GM23338 (cell line): Measurements from ENCODE around the gene HCN1. TPM values are rescaled to one million over a fixed set of nuclear protein-coding genes. Genes with fewer than 3 reads are reported as not detected.

Experiments
- ATAC-seq: fragments of 200-7000 bp; cut with Tn5 transposase; 3 replicates; pipeline ENCODE4 v1.9.1; 2020
- DNase-seq: peaks from one replicate; pipeline ENCODE4 v3.0.0-alpha.2; 2015; ENCODE audit warnings: low spot score
- H2AFZ ChIP-seq: fragments of 200-600 bp; sonication (generic); 2 replicates; pipeline ENCODE4 v1.8.0; 2016; ENCODE audit warnings: antibody characterized with exemption, mild to moderate bottlenecking, moderate library complexity
- H3F3A ChIP-seq: fragments of 200-600 bp; sonication (generic); replicated peaks from 2 replicates; pipeline ENCODE4 v1.8.0; 2017; ENCODE audit warnings: antibody characterized with exemption, mixed run types, low read depth
- H3K27ac ChIP-seq: fragments of 200-600 bp; sonication (generic); 2 replicates; pipeline ENCODE4 v1.6.1; 2016; ENCODE audit warnings: low read depth
- H3K27me3 ChIP-seq: fragments of 200-600 bp; sonication (generic); 2 replicates; pipeline ENCODE4 v1.8.0; 2016; ENCODE audit warnings: mild to moderate bottlenecking, mixed run types, moderate library complexity; ENCODE audit not compliant: insufficient read depth
- H3K36me3 ChIP-seq: fragments of 200-600 bp; sonication (generic); 2 replicates; pipeline ENCODE4 v1.8.0; 2016; ENCODE audit warnings: mild to moderate bottlenecking; ENCODE audit not compliant: insufficient read depth
- H3K4me1 ChIP-seq: fragments of 200-600 bp; sonication (generic); 2 replicates; pipeline ENCODE4 v1.8.0; 2016; ENCODE audit warnings: mild to moderate bottlenecking, moderate library complexity; ENCODE audit not compliant: insufficient read depth
- H3K4me2 ChIP-seq: fragments of 200-600 bp; sonication (generic); 2 replicates; pipeline ENCODE4 v1.7.1; 2017; ENCODE audit warnings: mixed run types
- H3K4me3 ChIP-seq: fragments of 200-600 bp; sonication (generic); 2 replicates; pipeline ENCODE4 v1.6.1; 2016; ENCODE audit warnings: mixed run types
- H3K79me2 ChIP-seq: fragments of 200-600 bp; sonication (generic); replicated peaks from 2 replicates; pipeline ENCODE4 v1.8.0; 2017; ENCODE audit warnings: mild to moderate bottlenecking; ENCODE audit not compliant: insufficient read depth
- H3K9me2 ChIP-seq: fragments of 200-600 bp; sonication (generic); 2 replicates; pipeline ENCODE4 v1.8.0; 2017; ENCODE audit not compliant: insufficient read depth
- H4K20me1 ChIP-seq: fragments of 200-600 bp; sonication (generic); replicated peaks from 2 replicates; pipeline ENCODE4 v1.8.0; 2017; ENCODE audit warnings: mild to moderate bottlenecking; ENCODE audit not compliant: insufficient read depth
- H3K27ac Mint-ChIP-seq: 2 replicates; pipeline ENCODE4 v1.8.0; 2020; ENCODE audit warnings: inconsistent platforms, mild to moderate bottlenecking, moderate library complexity, mixed read lengths
- H3K27me3 Mint-ChIP-seq: 3 replicates; pipeline ENCODE4 v1.8.0; 2022; ENCODE audit warnings: low read depth, mild to moderate bottlenecking, moderate library complexity, mixed read lengths, inconsistent platforms; ENCODE audit not compliant: insufficient read depth, poor library complexity
- H3K36me3 Mint-ChIP-seq: 3 replicates; pipeline ENCODE4 v1.8.0; 2021; ENCODE audit warnings: low read depth, mild to moderate bottlenecking, inconsistent platforms, moderate library complexity, mixed read lengths
- H3K4me1 Mint-ChIP-seq: 3 replicates; pipeline ENCODE4 v1.8.0; 2020; ENCODE audit warnings: mild to moderate bottlenecking, inconsistent platforms, mixed read lengths
- H3K4me3 Mint-ChIP-seq: 3 replicates; pipeline ENCODE4 v1.8.0; 2021; ENCODE audit warnings: moderate library complexity, mild to moderate bottlenecking, inconsistent platforms, mixed read lengths
- H3K9me3 Mint-ChIP-seq: 3 replicates; pipeline ENCODE4 v1.8.0; 2020; ENCODE audit warnings: moderate library complexity, mild to moderate bottlenecking, inconsistent platforms, mixed read lengths
- CREB1 ChIP-seq: fragments of 250-450 bp; sonication (Bioruptor Pico); IDR thresholded peaks from 2 replicates; pipeline ENCODE4 v1.5.0; 2020; ENCODE audit warnings: low read depth, mild to moderate bottlenecking, moderate library complexity
- CTCF ChIP-seq, 2 experiments: fragments of 200-600 bp in 1 of 2; sonication (generic) in 1 of 2; conservative IDR thresholded peaks; 2 replicates each; pipeline versions ENCODE4 v1.5.1 to v1.6.1; 2016 to 2017; ENCODE audit warnings: antibody characterized with exemption in 2 of 2, low read depth in 2 of 2, mild to moderate bottlenecking in 2 of 2, moderate library complexity in 1 of 2
- ETS1 ChIP-seq: IDR thresholded peaks from 2 replicates; pipeline ENCODE4 v1.6.1; 2016; ENCODE audit warnings: antibody characterized with exemption
- EZH2phosphoT487 ChIP-seq: fragments of 200-600 bp; sonication (generic); IDR thresholded peaks from one replicate; pipeline ENCODE4 v1.8.1; 2018; ENCODE audit warnings: antibody characterized with exemption; ENCODE audit not compliant: unreplicated experiment
- JUNB ChIP-seq: IDR thresholded peaks from one replicate; pipeline ENCODE4 v1.6.1; 2016; ENCODE audit warnings: antibody characterized with exemption; ENCODE audit not compliant: unreplicated experiment
- NANOG ChIP-seq: IDR thresholded peaks from 2 replicates; pipeline ENCODE4 v1.6.1; 2016; ENCODE audit warnings: antibody characterized with exemption, borderline replicate concordance
- POLR2AphosphoS5 ChIP-seq: IDR thresholded peaks from 2 replicates; pipeline ENCODE4 v1.6.1; 2016; ENCODE audit warnings: antibody characterized with exemption, low read depth
- REST ChIP-seq: IDR thresholded peaks from one replicate; pipeline ENCODE4 v1.6.1; 2018; ENCODE audit warnings: antibody characterized with exemption; ENCODE audit not compliant: unreplicated experiment
- STAT1 ChIP-seq: IDR thresholded peaks from one replicate; pipeline ENCODE4 v1.6.1; 2016; ENCODE audit warnings: antibody characterized with exemption; ENCODE audit not compliant: unreplicated experiment
- ZNF114 ChIP-seq: fragments of 250-450 bp; sonication (Bioruptor Pico); IDR thresholded peaks from 2 replicates; pipeline ENCODE4 v1.5.0; 2020; ENCODE audit warnings: mild to moderate bottlenecking, moderate library complexity
- ZNF331 ChIP-seq: fragments of 250-450 bp; sonication (Bioruptor Pico); IDR thresholded peaks from 2 replicates; pipeline ENCODE4 v1.5.0; 2020; ENCODE audit warnings: low read depth, mild to moderate bottlenecking, moderate library complexity
- polyA plus RNA-seq: library from polyadenylated mRNA; unstranded; fragments of >200 nt; fragmentation: Nextera tagmentation; extraction: Ambion mirVana; gene quantifications from 2 replicates; pipeline ENCODE4 v1.2.1, GENCODE V29; 2016
- total RNA-seq: library from RNA; depleted of rRNA; stranded (reverse); fragments of >200 nt; shearing (Covaris generic); gene quantifications from 2 replicates; pipeline ENCODE4 v1.2.3, GENCODE V29; 2014

HCN1 gene
- total and polyA plus RNA-seq, 2 experiments from 2014 or later: 2.8 to 6.9 TPM

- TF ChIP-seq CTCF (conservative IDR thresholded peaks at IDR 0.05; ENCODE audit: low read depth in 2 of 2): no peak
- no peak for TF ChIP-seq ETS1
- no peak for TF ChIP-seq ZNF331
- TF ChIP-seq EZH2phosphoT487: no peak
- TF ChIP-seq NANOG: no peak
- TF ChIP-seq CREB1 (CRISPR knock-in tag): no peak
- no peak for TF ChIP-seq REST
- TF ChIP-seq ZNF114 (CRISPR knock-in tag): no peak
Measured at GRCh38 chr5:45691656-45692055, 4.5 kb downstream of the HCN1 start (continued).

GRCh38 chr5:45687701-45688100, 8.5 kb downstream of the HCN1 start:
- H3K4me3 ChIP-seq: no peak overlapping the region
- H3K27me3 ChIP-seq: no peaks in the 10 kb centered on the region
- H3K4me1 Mint-ChIP-seq: peaks cover 4% of the 10 kb centered on the region; the same call in 2 of the 3 replicates
- peaks cover 4% of the 10 kb centered on the region; the same call in 1 of the 2 replicates for H3K79me2 ChIP-seq
- no peaks in the 10 kb centered on the region for H4K20me1 ChIP-seq
- no peak overlapping the region for H2AFZ ChIP-seq
- no peak overlapping the region for H3K4me2 ChIP-seq
- H3K36me3 Mint-ChIP-seq: no peaks in the 10 kb centered on the region
- H3K9me3 Mint-ChIP-seq: no peaks in the 10 kb centered on the region
- no peaks in the 10 kb centered on the region for H3K9me2 ChIP-seq
- H3K4me1 ChIP-seq: no peaks in the 10 kb centered on the region
- no peak overlapping the region for H3K4me3 Mint-ChIP-seq
- no peaks in the 10 kb centered on the region for H3F3A ChIP-seq
- no peak overlapping the region for H3K27ac ChIP-seq
- no peaks in the 10 kb centered on the region for H3K36me3 ChIP-seq
- no peak for ATAC-seq
- 0 out of 2 replicates have a peak overlapping the region, but pooled peaks have one; percentile 45 for H3K27ac Mint-ChIP-seq
- no peaks in the 10 kb centered on the region for H3K27me3 Mint-ChIP-seq
- no peak for DNase-seq
- TF ChIP-seq ETS1 (no peak), JUNB (no peak), STAT1 (no peak), CTCF (conservative IDR thresholded peaks at IDR 0.05; ENCODE audit: low read depth in 2 of 2) (no peak), EZH2phosphoT487 (no peak), POLR2AphosphoS5 (no peak), ZNF331 (no peak), NANOG (no peak)
